ENCODE measurements around the gene CLASP2. TPM values are rescaled to one million over a fixed set of nuclear protein-coding genes. Genes with fewer than 3 reads are reported as not detected.
A peak's percentile ranks its signal among the peaks of the same experiment; 100 is the strongest.

Gene CLASP2
- total RNA-seq, 3 donors from 2014 or later (not counting 1 experiment from before 2014, with no cell fraction given), result 93.8 to 109 (median 99.3) TPM

DNA sequence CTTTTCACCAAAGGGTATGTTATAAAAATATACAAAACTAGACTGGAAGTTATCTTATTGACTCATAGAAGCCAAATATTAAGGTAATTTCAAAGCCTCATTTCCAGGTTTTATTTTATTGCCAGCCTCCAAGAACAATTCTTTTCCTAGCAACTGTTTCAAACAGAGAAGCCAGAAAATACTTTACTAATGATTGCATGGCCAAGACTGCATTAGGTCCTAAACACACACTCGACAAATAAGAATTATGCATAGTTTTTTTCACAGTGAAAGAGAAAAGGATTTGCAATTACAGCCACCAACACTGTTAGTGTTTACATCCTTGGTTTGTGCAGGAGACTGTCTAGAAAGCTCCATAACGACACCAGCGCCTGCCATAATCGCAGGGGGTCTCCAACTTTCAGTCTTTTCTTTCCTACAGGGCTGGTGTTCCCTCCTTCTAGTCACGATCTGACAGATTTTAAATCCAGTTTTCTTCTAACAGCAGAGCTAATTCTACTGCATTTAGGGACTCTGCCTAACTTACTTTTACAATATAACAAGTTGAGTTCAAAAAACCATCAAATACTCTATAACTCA is 58.1 kb downstream of the CLASP2 start:
- TF ChIP-seq, protein P1, sequence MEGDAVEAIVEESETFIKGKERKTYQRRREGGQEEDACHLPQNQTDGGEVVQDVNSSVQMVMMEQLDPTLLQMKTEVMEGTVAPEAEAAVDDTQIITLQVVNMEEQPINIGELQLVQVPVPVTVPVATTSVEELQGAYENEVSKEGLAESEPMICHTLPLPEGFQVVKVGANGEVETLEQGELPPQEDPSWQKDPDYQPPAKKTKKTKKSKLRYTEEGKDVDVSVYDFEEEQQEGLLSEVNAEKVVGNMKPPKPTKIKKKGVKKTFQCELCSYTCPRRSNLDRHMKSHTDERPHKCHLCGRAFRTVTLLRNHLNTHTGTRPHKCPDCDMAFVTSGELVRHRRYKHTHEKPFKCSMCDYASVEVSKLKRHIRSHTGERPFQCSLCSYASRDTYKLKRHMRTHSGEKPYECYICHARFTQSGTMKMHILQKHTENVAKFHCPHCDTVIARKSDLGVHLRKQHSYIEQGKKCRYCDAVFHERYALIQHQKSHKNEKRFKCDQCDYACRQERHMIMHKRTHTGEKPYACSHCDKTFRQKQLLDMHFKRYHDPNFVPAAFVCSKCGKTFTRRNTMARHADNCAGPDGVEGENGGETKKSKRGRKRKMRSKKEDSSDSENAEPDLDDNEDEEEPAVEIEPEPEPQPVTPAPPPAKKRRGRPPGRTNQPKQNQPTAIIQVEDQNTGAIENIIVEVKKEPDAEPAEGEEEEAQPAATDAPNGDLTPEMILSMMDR (IDR thresholded peaks at IDR 0.05), result no peak
- Mint-ChIP-seq H3K36me3 (no peaks in the 10 kb centered on the region), H3K4me1 (peaks cover 31% of the 10 kb centered on the region in 2 donors), H3K9me3 (no peaks in the 10 kb centered on the region), H3K27ac (peak overlapping the region; percentile 63 to 72), H3K27me3 (ENCODE audit: low read depth in 2 of 2) (no peaks in the 10 kb centered on the region), H3K4me3 (peak overlapping the region; percentile 88)
- Histone ChIP-seq H3K4me1 (ENCODE audit: control insufficient read depth, insufficient read depth, low read length) (peaks cover 8% of the 10 kb centered on the region), H3K4me3 (ENCODE audit: low read length) (no peak overlapping the region), H3K9me3 (ENCODE audit: control insufficient read depth, insufficient read depth, low read length) (no peaks in the 10 kb centered on the region), H3K36me3 (ENCODE audit: control insufficient read depth, insufficient read depth, low read length) (peaks cover 3% of the 10 kb centered on the region), H3K27ac (ENCODE audit: low read length) (peak overlapping the region; percentile 68), H3K27me3 (ENCODE audit: control insufficient read depth, insufficient read depth, low read length) (no peaks in the 10 kb centered on the region)
- ATAC-seq, result no peak
- 89% methylated on average over 4 of the region's 5 CpGs for WGBS (ENCODE audit: insufficient coverage)
- intact Hi-C loops (cut with micrococcal nuclease), result loop anchor here (1.0 to 5.0 kb wide), 2 partner anchors 57 to 218 kb away; partner anchors contain the start of gene UBP1
- DNase-seq, result no peak

DNA sequence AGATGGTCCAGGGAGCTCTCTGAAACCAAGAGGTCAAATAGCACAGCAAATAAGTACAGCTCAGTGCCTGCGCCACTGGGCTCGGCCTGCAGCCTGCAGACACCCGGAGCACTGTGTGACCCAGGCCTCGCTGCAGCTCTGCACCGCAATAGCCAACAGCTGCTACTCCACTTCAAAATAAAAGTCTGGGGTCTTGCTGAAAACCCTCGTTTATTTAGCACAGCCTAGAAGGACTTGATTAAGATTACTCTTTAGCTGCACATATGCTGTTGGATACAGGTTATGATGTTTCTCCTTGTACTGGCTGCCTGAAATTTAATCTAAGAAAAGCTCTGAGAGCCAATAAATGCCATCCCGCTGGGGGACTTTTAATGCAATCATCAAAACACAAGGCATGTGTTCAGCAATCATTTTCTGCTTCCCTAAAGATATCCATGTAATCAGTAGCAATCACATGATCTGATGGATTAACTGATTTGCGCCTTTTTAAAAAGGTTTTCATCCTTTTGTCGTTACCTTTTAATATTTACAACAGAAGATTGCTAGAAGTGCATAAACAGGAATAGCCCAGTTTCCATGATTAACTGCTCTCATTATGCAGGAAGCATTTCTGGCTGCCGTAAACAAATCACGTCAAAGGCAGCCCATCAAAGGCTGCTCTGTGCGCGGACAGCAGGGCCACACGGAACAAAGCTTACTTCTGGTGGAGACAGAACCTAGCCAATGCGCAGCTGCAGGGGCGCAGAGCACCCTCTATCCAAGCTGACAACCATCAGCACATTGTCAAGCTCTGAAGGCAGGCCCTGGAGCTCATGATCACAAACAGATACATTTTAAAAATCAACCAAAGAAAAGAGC is 58.8 kb downstream of the CLASP2 start:
- Mint-ChIP-seq H3K4me3 (peak overlapping the region; percentile 88), H3K4me1 (peaks cover 34% of the 10 kb centered on the region in 2 donors), H3K27ac (peak overlapping the region; percentile 63 to 72), H3K36me3 (no peaks in the 10 kb centered on the region), H3K27me3 (ENCODE audit: low read depth in 2 of 2) (no peaks in the 10 kb centered on the region), H3K9me3 (no peaks in the 10 kb centered on the region)
- H3K4me3 ChIP-seq (ENCODE audit: low read length), result peak overlapping the region; percentile 41
- H3K27me3 ChIP-seq (ENCODE audit: control insufficient read depth, insufficient read depth, low read length), result no peaks in the 10 kb centered on the region
- WGBS (ENCODE audit: insufficient coverage), result 13% methylated on average over 16 of the region's 16 CpGs
- H3K36me3 ChIP-seq (ENCODE audit: control insufficient read depth, insufficient read depth, low read length), result peaks cover 3% of the 10 kb centered on the region
- DNase-seq (peak; percentile 39 to 63), ATAC-seq (peak; percentile 85 to 92 (median 87))
- intact Hi-C loops (cut with micrococcal nuclease), result loop anchor here (1.0 to 5.0 kb wide), 2 partner anchors 58 to 217 kb away; partner anchors contain the start of gene UBP1
- no peaks in the 10 kb centered on the region for H3K9me3 ChIP-seq (ENCODE audit: control insufficient read depth, insufficient read depth, low read length)
- H3K4me1 ChIP-seq (ENCODE audit: control insufficient read depth, insufficient read depth, low read length), result peaks cover 8% of the 10 kb centered on the region
- TF ChIP-seq, protein P1 (IDR thresholded peaks at IDR 0.05), result no peak
- H3K27ac ChIP-seq (ENCODE audit: low read length), result peak overlapping the region; percentile 68

DNA sequence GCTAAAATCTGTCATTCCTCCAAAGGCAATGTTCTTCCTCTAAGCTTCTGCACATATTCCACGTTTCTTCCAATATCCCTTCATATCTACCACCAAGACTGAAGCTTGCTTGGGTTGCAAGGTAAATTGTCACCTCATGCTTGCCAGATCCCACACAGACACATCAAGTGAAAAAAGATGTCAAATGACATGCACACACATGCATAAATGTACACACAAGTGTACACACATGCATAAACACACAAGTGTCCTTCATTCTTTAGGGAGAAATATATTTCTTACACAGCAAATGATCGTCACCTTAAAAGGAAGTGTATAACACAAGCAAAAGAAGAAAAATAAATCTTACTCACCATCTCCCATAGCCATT is 59.4 kb downstream of the CLASP2 start:
- peak overlapping the region; percentile 63 to 72 for H3K27ac Mint-ChIP-seq

More for the DNA sequence above, 59.4 kb downstream of the CLASP2 start:
- peak in 1 of 3 donors; percentile 8 for ATAC-seq
- peak overlapping the region; percentile 41 for H3K4me3 ChIP-seq (ENCODE audit: low read length)
- H3K9me3 ChIP-seq (ENCODE audit: control insufficient read depth, insufficient read depth, low read length), result no peaks in the 10 kb centered on the region
- 36% methylated on average over 2 of the region's 2 CpGs for WGBS (ENCODE audit: insufficient coverage)
- Mint-ChIP-seq H3K4me1 (peaks cover 40 to 41% of the 10 kb centered on the region in 2 donors), H3K27me3 (ENCODE audit: low read depth in 2 of 2) (no peaks in the 10 kb centered on the region), H3K4me3 (peak overlapping the region; percentile 88), H3K36me3 (no peaks in the 10 kb centered on the region), H3K9me3 (no peaks in the 10 kb centered on the region)
- peaks cover 8% of the 10 kb centered on the region for H3K4me1 ChIP-seq (ENCODE audit: control insufficient read depth, insufficient read depth, low read length)
- TF ChIP-seq, protein P1 (IDR thresholded peaks at IDR 0.05), result no peak
- intact Hi-C loops (cut with micrococcal nuclease), result loop anchor here (5.0 kb wide), 1 partner anchor 216 kb away; the partner anchor contains the start of gene UBP1
- no peak for DNase-seq
- no peaks in the 10 kb centered on the region for H3K27me3 ChIP-seq (ENCODE audit: control insufficient read depth, insufficient read depth, low read length)
- H3K36me3 ChIP-seq (ENCODE audit: control insufficient read depth, insufficient read depth, low read length), result peaks cover 3% of the 10 kb centered on the region
- H3K27ac ChIP-seq (ENCODE audit: low read length), result peak overlapping the region; percentile 68
